Hematopoietic multipotent progenitor cell treated with erythropoietin and hydrocortisone succinate and interleukin-3 and kit ligand, for 17 days (in vitro differentiated cells): ENCODE results near the gene CASKIN1.
"Not testable (repeated sequence)": the region's sequence is repeated elsewhere in the genome, so short reads cannot be mapped to it uniquely, and the experiment has no call there.

Experiments used
- DNase-seq: peaks from one replicate; pipeline ENCODE4 v3.0.0-alpha.2; 2015; ENCODE audit warnings: low spot score

The CASKIN1 gene

GRCh38 chr16:2155977-2156848 is 40.2 kb downstream of the CASKIN1 start:
- DNase-seq, result no peak

GRCh38 chr16:2155091-2155950 is 41.1 kb downstream of the CASKIN1 start, which contains the start of gene TRAF7:
TRAF7 (plus strand) TSS chr16:2155782; CDS start chr16:2163921, 8,139 bp downstream.
- peak; percentile 99 for DNase-seq

- no peak for DNase-seq
Observed at GRCh38 chr16:2154533-2155090, 41.8 kb downstream of the CASKIN1 start.

GRCh38 chr16:2152695-2153506 is 43.5 kb downstream of the CASKIN1 start:
- peak; percentile 17 for DNase-seq

GRCh38 chr16:2151188-2152091 is 45.0 kb downstream of the CASKIN1 start:
- DNase-seq, result peak; percentile 7

GRCh38 chr16:2150418-2151187 is 45.8 kb downstream of the CASKIN1 start:
- DNase-seq, result no peak

- DNase-seq, result no peak
Observed at GRCh38 chr16:2149630-2150417, 46.6 kb downstream of the CASKIN1 start.

- no peak for DNase-seq
Observed at GRCh38 chr16:2148714-2149629, 47.4 kb downstream of the CASKIN1 start.

GRCh38 chr16:2147981-2148671 is 48.3 kb downstream of the CASKIN1 start, which contains the start of gene RAB26:
RAB26 (plus strand) TSS chr16:2148625; CDS start chr16:2148784, 159 bp downstream.
- DNase-seq, result peak; percentile 27

- no peak for DNase-seq
Observed at GRCh38 chr16:2147378-2147777, 49.0 kb downstream of the CASKIN1 start.

GRCh38 chr16:2145843-2146242 is 50.6 kb downstream of the CASKIN1 start:
- no peak for DNase-seq

GRCh38 chr16:2143878-2144485 is 52.4 kb downstream of the CASKIN1 start:
- no peak for DNase-seq

GRCh38 chr16:2142942-2143877 is 53.2 kb downstream of the CASKIN1 start:
- DNase-seq, result no peak

GRCh38 chr16:2135770-2136490 is 60.5 kb downstream of the CASKIN1 start, which contains the start of gene PKD1:
PKD1 (minus strand) TSS chr16:2135898; CDS start chr16:2135689, 209 bp downstream.
- peak; percentile 95 for DNase-seq

- DNase-seq, result not testable (repeated sequence)
Observed at GRCh38 chr16:2135071-2135470, 61.3 kb downstream of the CASKIN1 start.
